IPS-20b (cell line): ENCODE measurements around the gene PEAR1.

Source experiments
- H3K27ac ChIP-seq: one replicate; pipeline ENCODE4 v1.5.1; 2013; ENCODE audit warnings: low read length
- H3K27me3 ChIP-seq: 2 replicates; pipeline ENCODE4 v1.6.1; 2013; ENCODE audit warnings: mild to moderate bottlenecking, low read length, inconsistent platforms; ENCODE audit not compliant: insufficient read depth
- H3K36me3 ChIP-seq: 2 replicates; pipeline ENCODE4 v1.6.1; 2013; ENCODE audit warnings: low read depth, mild to moderate bottlenecking, inconsistent platforms, low read length, moderate library complexity; ENCODE audit not compliant: insufficient read depth
- H3K4me1 ChIP-seq: 2 replicates; pipeline ENCODE4 v1.6.1; 2013; ENCODE audit warnings: mild to moderate bottlenecking, control low read depth, inconsistent platforms, low read length, moderate library complexity; ENCODE audit not compliant: insufficient read depth
- H3K4me3 ChIP-seq: 2 replicates; pipeline ENCODE4 v1.5.1; 2013; ENCODE audit warnings: mild to moderate bottlenecking, low read length, inconsistent platforms
- H3K9ac ChIP-seq: 2 replicates; pipeline ENCODE4 v1.6.1; 2013; ENCODE audit warnings: low read depth, mild to moderate bottlenecking, inconsistent platforms, low read length, moderate library complexity
- H3K9me3 ChIP-seq: 2 replicates; pipeline ENCODE4 v1.6.1; 2013; ENCODE audit warnings: mild to moderate bottlenecking, low read depth, low read length, inconsistent platforms; ENCODE audit not compliant: insufficient read depth

Gene PEAR1

GRCh38 chr1:156893048-156893953 is at the start of gene PEAR1:
Gene PEAR1 (plus strand): TSS chr1:156893718. CDS start chr1:156903927, 10,209 bp downstream.
- no peak within 1 kb of the TSS for H3K9ac ChIP-seq
- H3K27ac ChIP-seq = no peak within 1 kb of the TSS
- H3K36me3 ChIP-seq = no peaks in the 10 kb centered on the region
- H3K4me3 ChIP-seq = peak within 1 kb of the TSS; percentile 63; the same call in 1 of the 2 replicates
- H3K9me3 ChIP-seq = no peaks in the 10 kb centered on the region
- H3K4me1 ChIP-seq = peaks cover 5% of the 10 kb centered on the region; the same call in 1 of the 2 replicates
- H3K27me3 ChIP-seq = peaks cover 71% of the 10 kb centered on the region

GRCh38 chr1:156844102-156844501 is 49.4 kb upstream of the PEAR1 start:
- Histone ChIP-seq H3K27me3 (peaks cover 87% of the 10 kb centered on the region), H3K27ac (no peak overlapping the region), H3K36me3 (no peaks in the 10 kb centered on the region), H3K9ac (no peak overlapping the region), H3K4me3 (peak overlapping the region; percentile 60; the same call in 1 of the 2 replicates), H3K4me1 (0 out of 2 replicates have a peak, but pooled peaks cover 2% of the 10 kb centered on the region), H3K9me3 (no peaks in the 10 kb centered on the region)

GRCh38 chr1:156844638-156845037 is 48.9 kb upstream of the PEAR1 start:
- H3K9ac ChIP-seq = no peak overlapping the region
- no peak overlapping the region for H3K27ac ChIP-seq
- H3K9me3 ChIP-seq = no peaks in the 10 kb centered on the region
- peaks cover 87% of the 10 kb centered on the region for H3K27me3 ChIP-seq
- 0 out of 2 replicates have a peak, but pooled peaks cover 2% of the 10 kb centered on the region for H3K4me1 ChIP-seq
- no peaks in the 10 kb centered on the region for H3K36me3 ChIP-seq
- peak overlapping the region; percentile 60 for H3K4me3 ChIP-seq

GRCh38 chr1:156845055-156845952 is 48.2 kb upstream of the PEAR1 start:
- Histone ChIP-seq H3K36me3 (no peaks in the 10 kb centered on the region), H3K27ac (no peak overlapping the region), H3K9me3 (no peaks in the 10 kb centered on the region), H3K9ac (no peak overlapping the region), H3K4me3 (peak overlapping the region; percentile 60), H3K4me1 (0 out of 2 replicates have a peak, but pooled peaks cover 2% of the 10 kb centered on the region), H3K27me3 (peaks cover 91% of the 10 kb centered on the region)

- no peaks in the 10 kb centered on the region for H3K9me3 ChIP-seq
- no peak overlapping the region for H3K9ac ChIP-seq
- no peaks in the 10 kb centered on the region for H3K36me3 ChIP-seq
- H3K4me1 ChIP-seq = 0 out of 2 replicates have a peak, but pooled peaks cover 2% of the 10 kb centered on the region
- peak overlapping the region; percentile 51; the same call in 1 of the 2 replicates for H3K4me3 ChIP-seq
- no peak overlapping the region for H3K27ac ChIP-seq
- H3K27me3 ChIP-seq = peaks cover 99% of the 10 kb centered on the region
Measured at GRCh38 chr1:156845953-156846545, 47.5 kb upstream of the PEAR1 start.

GRCh38 chr1:156846643-156847042 is 46.9 kb upstream of the PEAR1 start:
- no peaks in the 10 kb centered on the region for H3K36me3 ChIP-seq
- H3K4me3 ChIP-seq = no peak overlapping the region
- H3K4me1 ChIP-seq = 0 out of 2 replicates have a peak, but pooled peaks cover 2% of the 10 kb centered on the region
- H3K27ac ChIP-seq = no peak overlapping the region
- H3K9me3 ChIP-seq = no peaks in the 10 kb centered on the region
- peaks cover 100% of the 10 kb centered on the region for H3K27me3 ChIP-seq
- no peak overlapping the region for H3K9ac ChIP-seq

- no peak overlapping the region for H3K27ac ChIP-seq
- H3K4me3 ChIP-seq = no peak overlapping the region; the same call in 1 of the 2 replicates
- no peaks in the 10 kb centered on the region for H3K36me3 ChIP-seq
- H3K4me1 ChIP-seq = 0 out of 2 replicates have a peak, but pooled peaks cover 2% of the 10 kb centered on the region
- no peaks in the 10 kb centered on the region for H3K9me3 ChIP-seq
- no peak overlapping the region for H3K9ac ChIP-seq
- peaks cover 100% of the 10 kb centered on the region for H3K27me3 ChIP-seq
Measured at GRCh38 chr1:156847591-156848460, 45.7 kb upstream of the PEAR1 start.

- H3K9ac ChIP-seq = no peak overlapping the region
- H3K4me1 ChIP-seq = 0 out of 2 replicates have a peak, but pooled peaks cover 2% of the 10 kb centered on the region
- no peaks in the 10 kb centered on the region for H3K36me3 ChIP-seq
- peaks cover 100% of the 10 kb centered on the region for H3K27me3 ChIP-seq
- H3K9me3 ChIP-seq = no peaks in the 10 kb centered on the region
- no peak overlapping the region for H3K27ac ChIP-seq
- H3K4me3 ChIP-seq = peak overlapping the region; percentile 51; the same call in 1 of the 2 replicates
Measured at GRCh38 chr1:156848461-156849150, 44.9 kb upstream of the PEAR1 start.

GRCh38 chr1:156849151-156849496 is 44.4 kb upstream of the PEAR1 start:
- 0 out of 2 replicates have a peak, but pooled peaks cover 2% of the 10 kb centered on the region for H3K4me1 ChIP-seq
- H3K27me3 ChIP-seq = peaks cover 100% of the 10 kb centered on the region
- H3K27ac ChIP-seq = no peak overlapping the region
- H3K36me3 ChIP-seq = no peaks in the 10 kb centered on the region
- H3K4me3 ChIP-seq = peak overlapping the region; percentile 51; the same call in 1 of the 2 replicates
- no peaks in the 10 kb centered on the region for H3K9me3 ChIP-seq
- no peak overlapping the region for H3K9ac ChIP-seq

- Histone ChIP-seq H3K36me3 (no peaks in the 10 kb centered on the region), H3K4me3 (no peak overlapping the region), H3K9me3 (no peaks in the 10 kb centered on the region), H3K9ac (no peak overlapping the region), H3K27ac (no peak overlapping the region), H3K4me1 (no peaks in the 10 kb centered on the region), H3K27me3 (peaks cover 90% of the 10 kb centered on the region)
Measured at GRCh38 chr1:156851779-156852417, 41.6 kb upstream of the PEAR1 start.
